HG02642 (cell line): ENCODE measurements around the gene PEX11A.

Experiments used
- ATAC-seq: cut with Tn5 transposase; IDR thresholded peaks from one replicate; pipeline ENCODE4 v1.9.1; 2021; ENCODE audit warnings: mild to moderate bottlenecking; ENCODE audit not compliant: unreplicated experiment, poor library complexity

PEX11A gene

DNA sequence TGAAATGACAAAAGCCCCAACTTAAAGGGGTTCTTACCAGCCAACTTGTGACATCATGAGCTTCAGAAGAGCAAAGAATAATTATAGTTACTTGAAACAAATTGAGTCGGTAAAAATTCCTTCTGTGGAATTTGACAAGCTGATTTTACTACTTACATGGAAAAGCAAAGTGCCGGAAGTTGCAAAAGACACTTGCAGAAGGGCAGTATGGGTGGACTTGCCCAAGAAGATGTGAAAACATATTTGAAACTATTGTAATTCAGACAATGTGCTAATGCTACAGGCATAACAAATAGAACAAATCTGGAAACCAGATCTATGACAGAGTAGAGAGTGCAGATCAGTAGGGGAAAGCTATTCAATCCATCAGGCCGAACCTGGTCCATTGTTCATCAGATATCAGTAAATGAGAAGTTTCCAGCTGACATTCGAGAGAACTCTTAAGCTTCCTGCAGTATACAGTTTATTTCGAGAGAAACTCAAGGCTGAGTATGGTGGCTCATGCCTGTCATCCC is 32.8 kb downstream of the PEX11A start:
- ATAC-seq = no peak

DNA sequence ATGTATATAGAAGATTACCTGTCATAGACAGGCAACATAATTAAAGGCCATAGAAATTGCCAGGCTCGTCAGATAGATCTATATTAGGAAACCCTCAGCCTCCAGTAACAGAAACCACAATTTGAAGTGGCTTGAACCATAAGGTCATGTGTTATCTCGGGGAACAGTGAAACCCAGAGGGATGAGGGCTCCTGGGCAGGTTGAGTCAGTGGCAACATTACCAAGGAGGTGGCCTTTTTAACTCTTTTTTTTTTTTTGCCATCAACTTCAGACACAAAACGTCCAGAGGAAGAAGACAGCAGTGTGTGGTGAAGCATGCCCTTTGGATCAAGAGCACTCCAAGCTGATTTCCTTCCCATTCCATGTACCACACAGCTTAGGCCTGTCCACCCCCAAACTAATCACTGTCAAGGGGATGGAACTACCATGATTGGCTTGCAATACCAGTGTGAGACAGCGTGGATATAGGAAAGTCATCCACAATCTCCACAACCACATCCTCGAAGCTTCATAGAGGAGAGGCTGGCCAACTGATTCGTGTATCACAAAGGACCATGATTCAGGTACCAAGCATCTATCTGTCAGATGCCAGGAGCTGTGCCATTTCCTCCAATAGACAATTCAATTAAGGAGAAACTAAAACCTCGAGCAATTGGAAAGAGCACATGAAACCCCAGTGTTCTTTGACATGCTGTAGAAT is 34.3 kb downstream of the PEX11A start:
- ATAC-seq = no peak

DNA sequence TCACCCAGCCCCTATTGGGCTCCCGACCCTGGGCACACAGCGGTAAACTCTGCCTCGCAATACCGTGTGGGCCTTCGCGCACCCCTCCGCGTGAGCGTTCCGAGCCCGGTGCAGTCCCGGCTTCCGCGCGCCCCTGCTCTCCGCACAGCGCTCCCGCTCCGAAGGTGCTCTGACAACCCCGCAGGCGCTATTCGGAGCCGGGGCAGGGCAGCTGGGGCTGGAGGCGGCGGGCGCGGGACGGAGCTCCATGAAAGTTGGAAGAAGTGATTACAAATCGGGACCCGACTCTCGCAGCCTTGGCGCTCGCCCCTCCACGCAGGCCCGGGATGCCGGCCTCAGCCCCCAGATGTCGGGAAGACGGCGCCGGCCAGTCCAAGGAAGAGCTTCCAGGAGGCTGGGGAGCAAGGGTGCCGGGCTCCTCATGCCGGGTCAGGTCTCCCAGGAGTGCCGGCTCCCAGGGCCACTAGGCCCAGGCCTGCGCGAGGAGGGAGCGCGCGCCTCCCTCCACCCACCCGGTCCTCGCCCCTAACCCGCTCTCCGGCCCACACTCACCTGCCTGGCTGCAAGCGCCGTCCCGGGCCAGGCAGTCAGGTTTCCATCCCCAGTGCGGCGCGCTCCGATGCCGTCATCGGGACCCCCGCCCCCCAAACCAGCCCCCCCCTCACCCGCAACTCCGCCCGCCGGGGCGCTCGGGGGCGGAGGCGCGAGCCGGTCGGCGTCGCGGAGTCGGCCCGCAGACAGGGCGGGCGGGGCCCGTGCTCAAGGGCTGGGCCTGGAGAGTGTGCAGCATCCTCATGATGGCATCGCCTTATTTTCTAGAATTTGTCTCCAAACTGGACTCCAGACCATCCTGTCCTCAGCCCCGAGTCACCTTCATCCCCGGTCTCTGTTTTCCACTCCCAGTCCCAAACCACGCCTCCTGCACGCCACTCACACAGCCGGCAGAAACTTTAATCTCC is 35.4 kb downstream of the PEX11A start, which contains the start of gene KIF7:
Gene KIF7, minus strand, starts transcription at position 621 of the 959 bp plus-strand sequence. CDS start 2,537 bp downstream, outside the sequence.
- no peak for ATAC-seq

DNA sequence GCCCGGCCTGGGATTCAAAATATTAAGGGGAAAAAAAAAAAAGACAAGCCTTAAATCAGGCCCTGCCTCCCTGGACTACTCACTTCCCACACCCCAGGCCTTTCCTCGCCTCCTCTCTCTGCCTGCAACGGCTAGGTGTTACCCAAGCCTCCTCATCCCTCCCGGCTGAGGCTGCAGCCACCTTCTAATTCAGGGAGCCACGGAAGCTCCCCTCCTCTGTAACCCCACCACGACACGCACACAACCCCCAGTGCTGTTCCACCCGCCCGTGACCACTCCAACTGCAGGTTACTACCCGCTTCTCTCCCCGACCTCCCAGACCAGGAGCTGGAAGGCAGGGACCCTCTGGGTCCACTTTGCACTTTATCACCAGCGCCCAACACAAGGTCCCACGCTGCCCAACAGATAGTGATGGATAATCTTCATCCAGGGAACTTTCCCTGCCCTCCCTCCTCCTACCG is 36.2 kb downstream of the PEX11A start:
- no peak for ATAC-seq

DNA sequence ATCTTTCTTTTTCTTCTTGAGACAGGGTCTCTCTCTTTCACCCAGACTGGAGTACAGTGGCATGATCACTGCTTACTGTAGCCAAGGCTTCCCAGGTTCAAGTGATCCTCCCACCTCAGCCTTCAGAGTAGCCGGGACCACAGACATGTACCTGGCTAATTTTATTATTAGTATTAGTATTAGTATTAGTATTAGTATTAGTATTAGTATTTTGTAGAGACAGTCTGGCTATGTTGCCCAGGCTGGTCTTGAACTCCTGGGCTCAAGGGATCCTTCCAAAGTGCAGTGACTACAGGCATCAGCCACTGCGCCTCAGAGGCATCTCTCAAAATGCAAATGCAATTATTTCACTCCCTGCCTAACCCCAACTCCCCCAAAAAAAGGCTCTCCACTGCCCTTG is 37.0 kb downstream of the PEX11A start:
- no peak for ATAC-seq

DNA sequence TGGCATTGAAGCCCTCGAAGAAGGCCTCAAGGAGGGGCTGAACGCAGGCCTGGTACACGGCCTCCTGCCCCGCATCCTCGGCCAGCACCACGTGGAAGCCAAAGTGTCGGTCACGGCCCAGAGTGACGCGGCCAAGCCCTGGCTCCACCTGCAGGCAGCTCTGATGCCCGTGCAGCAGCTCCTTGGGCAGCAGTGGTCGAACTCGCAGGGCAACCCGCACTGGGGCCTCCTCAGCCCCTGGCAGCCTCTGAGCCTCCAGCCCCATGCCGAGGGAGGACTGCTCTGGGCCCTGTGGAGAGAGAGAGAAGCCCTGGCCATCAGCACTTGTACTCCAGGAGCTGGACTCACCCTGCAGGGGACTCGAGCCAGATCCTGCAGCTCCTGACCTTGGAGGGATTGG is 37.9 kb downstream of the PEX11A start:
- ATAC-seq = no peak

DNA sequence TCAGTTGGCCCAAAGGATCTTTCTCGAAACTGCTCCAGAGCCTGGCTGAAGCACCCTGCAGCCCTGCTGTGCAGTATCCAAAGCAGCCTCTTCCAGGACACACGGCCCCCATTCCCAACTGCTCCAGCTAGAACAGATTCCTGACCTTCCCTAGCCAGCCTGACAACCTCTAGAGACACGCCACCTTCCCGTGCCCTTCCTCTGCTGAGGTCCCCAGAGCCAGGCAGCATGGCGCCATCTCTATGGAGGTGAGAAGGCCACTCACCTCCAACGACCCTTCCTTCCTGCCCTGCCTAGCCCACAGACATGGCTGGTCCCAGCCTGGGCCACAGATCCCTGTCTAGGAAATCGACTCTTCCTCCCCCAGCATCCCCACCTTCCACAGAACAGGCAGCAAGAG is 38.4 kb downstream of the PEX11A start:
- no peak for ATAC-seq

DNA sequence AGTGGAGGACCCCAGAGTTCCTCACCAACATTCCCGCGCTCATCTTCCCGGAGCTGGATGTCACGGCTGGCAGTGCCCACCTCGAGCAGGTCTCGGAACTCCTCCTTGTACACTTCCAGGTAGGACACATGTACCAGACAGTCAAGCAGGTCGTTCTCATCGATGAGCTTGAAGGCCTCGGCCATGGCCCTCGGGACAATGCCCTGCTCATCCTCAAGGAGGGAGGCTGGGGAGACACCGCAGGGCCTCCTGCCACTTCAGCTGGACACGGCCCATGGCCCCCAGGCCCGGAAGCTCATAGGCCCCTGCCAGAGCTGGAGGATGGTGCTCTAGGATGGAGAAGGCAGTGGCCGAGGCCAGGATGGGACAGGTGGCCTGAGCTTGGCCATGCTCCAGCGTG is 40.8 kb downstream of the PEX11A start:
- ATAC-seq = no peak

DNA sequence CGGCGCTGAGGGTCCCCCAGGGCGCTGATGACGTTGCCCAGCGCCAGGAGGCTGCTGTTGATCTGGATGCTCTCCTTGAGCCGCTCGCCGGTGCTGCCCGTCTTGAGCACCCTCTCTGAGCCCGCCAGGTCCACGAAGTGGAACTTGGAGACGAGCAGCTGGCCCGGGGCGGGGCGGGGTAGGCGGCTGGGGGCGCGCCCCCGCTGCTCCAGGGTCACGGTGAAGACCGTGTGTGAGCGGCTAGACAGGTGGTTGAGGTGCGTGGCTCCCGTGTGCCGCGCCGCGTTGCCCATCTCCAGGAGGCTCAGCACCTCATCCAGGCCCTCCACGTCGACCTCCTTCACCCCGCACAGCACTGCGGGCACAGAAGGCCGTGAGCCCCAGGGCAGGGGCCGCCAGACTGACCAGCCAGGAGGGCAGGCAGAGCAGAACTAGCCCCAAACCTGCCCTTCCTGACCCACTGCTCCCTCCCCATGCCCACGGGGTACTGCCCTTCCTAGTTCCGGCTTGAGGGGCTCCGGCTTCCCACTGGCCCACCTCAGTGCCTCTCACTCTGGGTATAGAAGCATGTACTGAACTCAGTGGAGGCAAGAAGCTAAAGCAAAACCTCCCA is 41.4 kb downstream of the PEX11A start:
- no peak for ATAC-seq

DNA sequence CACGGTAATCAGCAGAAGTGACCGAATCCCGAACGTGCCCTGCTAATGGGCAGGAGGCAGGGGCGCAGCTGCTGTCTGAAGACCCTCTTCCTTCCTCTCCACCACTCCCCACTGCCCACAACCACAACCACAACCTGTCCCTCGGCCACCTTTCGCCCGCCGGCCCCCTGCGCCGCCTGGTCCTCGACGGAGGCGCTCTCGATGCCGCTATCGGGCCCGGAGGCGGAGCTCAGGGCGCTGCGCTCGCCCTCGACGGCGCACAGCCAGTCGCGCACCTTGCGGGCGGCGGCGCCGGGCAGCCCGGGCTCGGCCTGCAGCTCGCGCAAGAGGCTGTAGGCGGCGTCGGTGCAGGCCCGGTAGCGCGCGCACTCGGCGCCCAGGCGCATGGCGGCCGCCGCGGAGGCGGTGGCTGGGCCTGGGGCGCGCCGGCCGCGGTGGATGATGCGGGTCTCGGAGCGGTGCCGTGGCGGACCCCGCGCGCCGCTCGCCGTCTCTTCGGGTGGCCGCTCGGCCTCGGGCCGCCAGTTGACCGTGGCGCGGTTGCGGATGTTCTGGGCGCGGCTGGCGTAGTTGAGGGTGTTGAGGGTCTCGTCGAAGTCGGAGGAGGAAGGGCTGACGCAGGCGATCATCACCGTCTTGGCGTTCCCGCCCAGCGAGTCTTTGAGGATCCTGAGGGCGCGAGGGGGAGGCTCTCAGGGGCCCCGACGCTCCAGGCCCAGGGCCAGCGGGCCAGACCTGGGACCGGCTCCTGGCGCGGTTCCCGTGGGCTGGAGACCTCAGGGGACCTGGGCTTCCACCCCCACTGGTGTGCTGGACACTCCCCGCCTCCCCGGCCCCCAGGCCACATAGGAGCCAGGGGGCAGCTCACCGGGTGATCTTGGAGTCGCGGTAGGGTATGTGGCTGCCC is 42.2 kb downstream of the PEX11A start:
- no peak for ATAC-seq

DNA sequence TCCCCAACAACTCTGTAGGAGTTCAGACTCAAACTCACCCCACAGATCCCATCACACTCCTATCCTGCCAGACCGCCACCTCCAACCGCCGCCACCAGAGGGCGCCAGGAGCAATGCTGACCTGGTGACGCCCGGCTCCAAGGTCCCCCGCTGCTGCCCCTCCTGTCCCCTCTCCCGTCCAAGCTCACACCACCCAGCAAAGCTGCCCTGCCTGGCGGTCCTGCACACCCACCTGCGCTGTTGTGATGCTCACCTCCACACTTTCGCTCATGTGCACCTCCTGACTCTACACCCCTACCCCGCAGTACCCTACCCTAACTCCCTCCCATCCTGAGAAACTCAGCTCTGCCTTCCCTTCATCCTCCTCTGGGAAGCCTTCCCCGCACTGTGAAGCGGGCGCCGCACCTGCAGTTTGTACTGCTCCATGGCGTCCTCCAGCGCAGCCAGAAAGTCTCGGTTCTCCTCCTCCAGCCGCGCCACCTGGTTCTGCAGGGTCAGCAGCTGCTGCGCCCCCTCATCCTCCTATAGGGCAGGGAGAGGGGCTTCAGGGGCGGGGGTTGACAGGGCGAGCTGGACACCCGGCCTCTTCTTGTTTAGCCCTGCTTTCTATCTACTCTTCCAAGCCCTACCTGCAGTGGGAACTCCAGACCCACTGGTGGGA is 43.2 kb downstream of the PEX11A start:
- no peak for ATAC-seq

DNA sequence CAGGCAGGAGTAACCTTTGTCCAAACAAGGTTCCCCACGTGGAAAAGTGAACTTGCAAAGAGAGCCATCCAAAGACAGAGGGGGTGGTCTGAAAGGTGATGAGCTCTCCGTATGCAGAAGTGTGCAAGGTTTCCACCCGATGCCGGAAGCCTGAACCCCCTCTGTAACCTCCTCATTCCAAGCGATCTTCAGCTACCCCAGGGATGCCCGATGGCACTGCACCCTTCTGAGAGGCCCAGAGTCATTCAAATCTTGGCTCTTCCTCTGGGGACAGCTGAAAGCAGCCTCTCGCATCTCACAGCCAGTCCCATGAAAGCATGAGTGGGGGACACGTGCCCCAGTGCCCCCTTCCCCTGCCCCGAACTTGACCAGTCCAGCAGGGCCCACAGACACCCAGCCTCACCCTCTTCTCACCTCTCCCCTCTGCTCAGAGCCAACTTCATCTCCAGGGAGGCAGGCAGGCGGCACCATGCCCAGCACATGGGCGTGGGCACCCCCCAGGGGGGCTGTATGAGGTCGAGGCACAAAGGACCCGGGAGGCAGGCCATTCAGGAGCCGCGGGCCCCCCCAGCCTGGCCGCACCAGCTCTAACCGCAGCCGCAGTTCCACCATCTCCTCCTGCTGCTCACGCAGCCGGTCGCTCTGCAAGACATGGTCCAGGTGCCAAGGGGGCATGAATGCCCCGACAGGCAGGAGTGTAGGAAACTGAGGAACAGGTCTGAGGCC is 44.0 kb downstream of the PEX11A start:
- ATAC-seq = no peak

DNA sequence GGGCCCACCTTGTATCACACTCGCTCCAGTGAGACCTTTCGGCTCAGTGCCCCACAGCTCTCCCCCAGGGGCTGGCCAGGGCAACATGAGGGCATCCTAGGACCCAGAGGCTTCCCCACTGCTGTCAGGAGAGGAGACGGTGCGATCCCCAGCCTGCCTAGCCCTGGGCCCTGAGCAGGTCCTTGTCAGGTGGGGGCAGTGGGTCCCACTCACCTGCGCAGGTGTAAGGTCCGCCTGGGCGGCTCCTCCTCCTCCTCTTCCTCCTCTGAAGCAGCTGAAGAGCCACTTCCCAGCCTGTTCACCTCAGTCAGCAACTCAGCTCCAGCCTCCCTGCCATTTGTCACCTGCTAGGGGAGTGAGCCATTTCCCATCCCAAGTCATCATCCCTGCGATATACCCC is 44.9 kb downstream of the PEX11A start:
- ATAC-seq = no peak

DNA sequence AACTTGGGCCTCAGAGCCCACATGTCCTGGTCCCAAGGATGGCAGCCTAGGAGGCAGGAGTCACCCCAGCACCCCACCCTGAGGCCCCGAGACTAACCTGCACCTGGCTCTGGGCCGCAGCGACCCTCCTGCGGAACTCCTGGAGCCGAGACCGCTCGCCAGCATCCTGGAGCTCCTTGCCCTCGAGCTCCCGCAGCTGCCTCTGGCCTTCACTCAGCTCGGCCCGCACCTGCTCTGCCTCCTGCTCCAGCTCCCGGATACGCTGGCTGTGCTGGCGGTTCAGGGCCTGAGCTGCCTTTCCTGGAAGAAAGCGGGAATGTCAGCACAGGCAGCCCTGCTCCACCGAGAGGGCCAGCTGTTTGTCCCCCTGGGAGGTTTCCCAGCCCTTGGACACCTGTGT is 48.4 kb downstream of the PEX11A start:
- no peak for ATAC-seq

DNA sequence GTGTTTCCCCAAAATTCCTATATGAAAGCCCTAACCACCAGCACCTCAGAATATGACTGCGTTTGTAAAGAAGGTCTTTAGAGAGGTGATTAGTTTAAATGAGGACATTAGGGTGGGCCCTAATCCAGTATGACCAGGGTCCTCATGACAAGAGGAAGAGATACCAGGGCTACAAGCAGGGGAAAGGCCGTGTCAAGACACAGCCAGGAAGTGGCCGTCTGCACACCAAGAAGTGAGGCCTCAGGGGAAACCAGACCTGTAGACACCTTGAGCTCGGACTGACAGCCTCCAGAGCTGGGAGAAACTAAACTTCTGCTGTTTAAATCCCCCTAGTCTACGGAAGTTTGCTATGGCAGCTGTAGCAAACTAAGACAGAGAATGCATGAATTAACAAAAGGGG is 49.5 kb downstream of the PEX11A start:
- ATAC-seq = no peak

DNA sequence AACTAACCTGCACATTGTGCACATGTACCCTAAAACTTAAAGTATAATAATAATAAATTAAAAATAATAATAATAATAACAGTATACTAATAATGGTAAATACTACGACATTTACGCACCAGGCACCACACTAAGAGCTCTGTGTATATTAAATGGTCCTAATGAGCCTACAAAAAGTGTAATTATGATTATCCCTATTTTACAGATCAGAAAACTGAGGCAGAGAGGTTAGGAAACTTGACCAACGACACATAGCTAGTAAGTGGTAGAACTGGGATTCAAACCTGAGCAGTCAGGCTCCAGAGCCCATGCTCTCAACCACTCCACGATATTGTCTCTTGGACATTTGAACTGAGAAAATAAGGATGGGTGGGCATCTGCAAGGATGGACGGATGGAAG is 50.3 kb downstream of the PEX11A start:
- no peak for ATAC-seq

DNA sequence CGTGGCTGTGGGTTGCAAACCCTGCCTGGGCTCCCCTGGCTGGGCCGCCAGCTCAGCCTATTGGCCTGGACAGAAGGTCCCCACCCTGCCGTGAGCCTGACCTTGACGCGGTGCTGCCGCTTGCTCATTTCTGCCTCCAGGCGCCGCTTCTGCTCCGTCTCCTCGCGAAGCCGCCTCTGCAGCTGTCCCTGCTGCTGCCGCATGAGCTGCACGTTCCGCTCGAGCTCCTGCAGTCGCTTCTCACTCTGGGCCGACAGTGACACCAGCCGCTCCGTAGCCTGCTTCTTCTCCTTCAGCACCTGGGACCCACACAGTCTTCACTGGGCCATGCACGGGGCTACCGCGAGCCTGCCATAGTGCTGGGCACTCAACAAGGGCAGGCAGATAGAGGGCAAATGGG is 57.0 kb downstream of the PEX11A start:
- no peak for ATAC-seq

DNA sequence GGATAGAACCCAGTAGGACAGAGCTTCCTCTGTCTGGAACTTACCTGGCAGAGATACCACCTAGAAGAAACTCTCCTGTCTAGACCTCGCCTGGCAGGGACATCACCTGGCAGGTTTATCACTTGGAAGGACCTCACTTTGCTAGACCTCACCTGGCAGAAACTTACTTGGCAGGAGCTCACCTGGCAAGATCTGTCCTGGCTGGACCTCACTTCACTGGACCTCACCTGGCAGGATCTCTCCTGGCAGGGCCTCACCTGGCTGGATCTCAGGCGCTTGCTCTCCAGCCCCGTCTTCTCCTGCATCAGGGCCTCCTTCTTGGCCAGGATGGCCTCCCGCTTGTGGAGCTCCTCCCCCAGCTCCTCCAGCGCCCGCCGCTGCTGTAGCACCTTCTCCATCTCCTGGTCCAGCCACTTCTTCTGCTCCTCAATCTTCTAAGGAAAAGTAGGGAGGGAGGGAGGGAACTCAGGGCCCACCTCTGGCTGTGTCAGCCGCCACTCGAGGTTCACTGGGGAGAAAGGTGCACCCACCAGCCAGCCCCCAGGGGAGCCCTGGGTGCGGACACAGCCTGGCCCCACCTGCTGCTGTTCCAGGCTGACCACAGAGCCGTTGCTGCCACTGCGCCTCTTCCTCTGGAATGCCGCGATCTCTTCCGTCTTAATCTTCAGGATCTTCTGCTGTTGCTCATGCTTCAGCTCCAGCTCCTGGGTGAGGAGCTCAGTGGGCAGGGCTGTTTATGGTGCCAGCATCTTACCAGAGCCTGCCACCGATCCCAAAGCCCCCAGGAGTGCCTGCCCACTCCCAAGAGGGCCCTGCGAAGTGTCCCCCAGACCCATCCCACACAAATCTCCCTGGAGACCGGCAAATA is 57.8 kb downstream of the PEX11A start:
- no peak for ATAC-seq
